Glomerular endothelial cell (primary cell): ENCODE measurements around the gene SERPINA5. TPM values are rescaled to one million over a fixed set of nuclear protein-coding genes. Genes with fewer than 3 reads are reported as not detected.
A peak's percentile ranks its signal among the peaks of the same experiment; 100 is the strongest.
"Not testable (repeated sequence)": the region's sequence is repeated elsewhere in the genome, so short reads cannot be mapped to it uniquely, and the experiment has no call there.

Experiments
- DNase-seq: peaks from one replicate; pipeline ENCODE4 v3.0.0-alpha.2; 2011; ENCODE audit warnings: low read depth, low spot score; ENCODE audit errors: extremely low read depth
- total RNA-seq: library from RNA; depleted of rRNA; stranded (reverse); fragments of >200 nt; gene quantifications from 2 replicates; pipeline ENCODE4 v1.2.3, GENCODE V29; 2015

Gene SERPINA5
- total RNA-seq, 1 donor from 2014 or later: 1.1 TPM

DNA sequence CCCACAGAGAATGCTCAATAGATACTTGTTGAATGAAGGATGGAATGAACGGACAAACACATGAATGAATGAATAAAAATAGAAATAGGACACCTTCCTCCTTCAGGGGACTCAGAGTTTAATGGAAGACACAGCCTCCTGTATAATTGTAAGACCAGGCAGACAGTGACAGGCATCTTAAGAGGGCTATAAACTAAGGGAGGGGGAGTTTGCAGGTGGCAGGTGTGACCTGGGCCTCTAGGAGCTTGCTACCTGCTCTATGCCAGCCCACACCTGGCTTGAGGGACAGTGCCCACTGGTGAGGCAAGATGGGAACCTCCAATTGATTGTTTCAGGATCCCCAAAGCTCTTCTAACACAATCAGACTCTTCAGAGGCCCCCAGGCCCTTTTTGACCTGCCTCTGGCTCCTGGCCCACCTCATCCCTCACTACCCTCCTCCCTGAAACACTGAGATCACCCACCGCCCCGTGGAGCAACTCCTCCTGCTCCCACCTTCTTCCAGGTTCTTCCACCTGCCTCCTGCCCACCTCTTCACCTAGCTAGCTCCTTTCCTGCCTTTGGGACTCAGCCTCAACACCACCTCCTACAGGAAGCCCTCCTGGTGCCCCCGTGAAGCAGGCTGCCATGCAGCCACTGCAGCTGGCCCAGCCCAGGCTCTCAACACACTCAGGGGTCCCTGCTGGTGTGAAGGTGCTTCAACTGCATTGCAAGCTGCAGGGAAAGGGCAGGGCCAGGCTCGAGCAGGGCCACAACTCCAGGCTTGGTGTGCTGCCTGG lies 40.3 kb downstream of the SERPINA5 start:
- DNase-seq: no peak

DNA sequence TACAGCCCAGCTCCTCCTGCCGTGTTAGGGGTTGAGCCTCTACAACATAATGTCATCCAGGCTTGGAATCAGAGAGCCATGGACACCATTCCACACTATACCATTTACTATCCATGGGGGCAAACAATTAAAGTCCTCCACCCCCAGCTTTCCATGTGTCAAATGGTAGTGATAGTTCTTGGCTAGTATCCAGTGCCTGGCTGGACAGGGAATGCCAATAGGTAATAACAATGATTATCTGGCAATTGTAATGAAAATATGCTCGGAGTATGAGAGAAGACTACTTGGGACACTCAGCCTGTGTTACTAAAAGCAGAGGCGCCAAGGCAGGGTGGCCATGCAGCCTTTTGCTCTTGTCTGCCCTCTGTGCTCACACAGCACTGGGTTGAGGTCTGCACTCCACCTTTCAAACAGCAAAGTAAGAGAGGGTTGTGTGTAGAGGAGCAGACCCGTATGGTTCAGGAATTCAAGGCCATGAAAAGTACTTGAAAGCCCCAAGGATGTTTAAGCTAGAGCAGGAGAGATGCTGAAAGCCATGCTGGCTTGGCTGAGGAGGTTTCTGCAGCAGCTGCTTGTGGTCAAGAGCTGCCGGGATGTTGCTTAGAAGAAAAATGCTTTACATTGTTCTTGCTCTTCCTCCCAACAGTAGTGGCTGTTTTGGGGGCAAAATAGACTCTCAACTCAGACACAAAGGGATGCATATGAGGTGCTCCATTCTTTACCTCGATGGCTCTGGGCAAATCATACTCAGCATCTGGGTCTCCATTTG lies 41.6 kb downstream of the SERPINA5 start:
- no peak for DNase-seq

DNA sequence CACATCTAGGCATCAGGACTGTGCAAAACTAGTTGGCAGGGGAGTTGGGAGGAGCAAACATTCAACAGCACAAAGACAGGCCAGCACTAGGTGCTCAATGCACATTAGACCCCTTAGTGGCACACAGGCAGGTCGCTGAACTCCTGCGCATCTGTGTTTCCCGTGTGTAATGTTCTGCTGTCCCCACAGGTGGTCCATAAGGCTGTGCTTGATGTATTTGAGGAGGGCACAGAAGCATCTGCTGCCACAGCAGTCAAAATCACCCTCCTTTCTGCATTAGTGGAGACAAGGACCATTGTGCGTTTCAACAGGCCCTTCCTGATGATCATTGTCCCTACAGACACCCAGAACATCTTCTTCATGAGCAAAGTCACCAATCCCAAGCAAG lies 42.2 kb downstream of the SERPINA5 start:
- DNase-seq: no peak

DNA sequence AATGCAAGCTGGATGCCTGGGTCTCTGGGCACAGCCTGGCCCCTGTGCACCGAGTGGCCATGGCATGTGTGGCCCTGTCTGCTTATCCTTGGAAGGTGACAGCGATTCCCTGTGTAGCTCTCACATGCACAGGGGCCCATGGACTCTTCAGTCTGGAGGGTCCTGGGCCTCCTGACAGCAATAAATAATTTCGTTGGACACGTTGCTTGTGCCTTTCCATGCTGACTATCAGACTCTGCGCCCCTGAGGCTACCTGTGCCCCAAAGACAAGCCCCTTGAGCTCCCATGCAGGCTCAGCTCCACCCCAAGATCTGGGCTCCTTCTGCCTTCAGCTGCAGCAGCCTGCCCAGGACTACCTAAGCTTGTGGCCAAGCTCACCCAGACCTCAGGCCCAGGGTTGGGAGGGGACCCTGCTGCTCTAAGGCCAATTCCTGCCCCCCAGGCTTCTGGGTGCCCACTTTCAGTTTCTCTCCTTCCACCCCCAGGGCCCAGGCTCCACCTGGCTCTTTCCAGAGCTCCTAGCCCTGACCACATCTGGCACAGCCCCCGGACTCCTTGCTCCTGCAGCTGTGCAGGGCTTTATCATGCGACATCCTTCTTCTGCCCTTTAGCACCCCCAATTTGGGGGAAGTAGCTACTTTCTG lies 42.8 kb downstream of the SERPINA5 start:
- no peak for DNase-seq

DNA sequence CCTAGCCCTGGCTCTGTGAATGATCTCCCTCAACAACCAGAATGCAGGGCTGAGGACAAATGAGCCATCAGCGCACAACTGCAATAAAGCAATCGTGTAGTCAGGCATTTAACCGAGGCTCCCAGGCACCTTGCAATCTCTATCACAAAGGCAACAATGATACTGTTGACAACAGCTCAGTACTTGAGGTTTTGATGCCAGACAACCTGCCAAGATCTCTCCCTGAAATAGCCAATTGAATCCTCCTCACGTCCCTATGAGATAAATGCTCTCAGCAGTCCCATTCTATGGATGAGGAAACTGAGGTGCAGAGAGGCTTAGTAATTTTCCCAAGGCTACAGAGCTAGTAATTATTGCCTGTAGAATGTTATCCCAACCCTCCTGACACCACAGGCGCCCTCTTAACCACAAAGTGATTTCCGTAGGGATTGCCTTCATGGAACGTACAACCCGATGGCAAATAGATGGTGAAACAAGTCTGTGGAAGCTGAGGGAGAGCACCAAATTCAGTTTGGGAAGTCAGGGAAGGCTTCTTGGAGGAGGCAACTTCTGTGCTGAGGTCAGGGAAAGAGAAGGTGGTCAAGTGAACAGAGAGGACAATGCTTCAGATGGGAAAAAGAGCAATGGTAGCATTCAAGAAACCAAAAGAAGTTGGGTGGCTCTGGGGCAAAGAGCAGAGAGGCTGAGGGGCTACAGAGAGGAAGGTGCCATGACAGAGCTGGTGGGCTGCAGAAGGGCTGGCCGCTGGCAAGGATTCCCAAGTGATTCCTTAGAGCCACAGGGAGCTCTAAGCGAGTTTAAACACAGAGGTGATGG lies 43.5 kb downstream of the SERPINA5 start:
- no peak for DNase-seq

DNA sequence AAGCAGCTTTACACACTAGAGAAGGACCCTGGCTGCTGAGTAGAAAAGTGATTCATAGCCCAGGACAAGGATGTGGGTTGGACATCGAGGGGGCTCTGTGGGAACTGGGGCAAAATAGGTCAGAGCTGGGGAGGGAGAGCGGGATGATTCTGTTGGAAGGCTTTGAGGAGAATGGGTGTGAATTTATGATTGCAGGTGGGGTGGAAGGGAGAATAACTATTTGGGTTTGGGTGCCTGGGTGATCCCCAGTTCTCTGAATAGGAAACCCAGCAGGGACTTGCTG lies 44.1 kb downstream of the SERPINA5 start:
- DNase-seq: no peak

DNA sequence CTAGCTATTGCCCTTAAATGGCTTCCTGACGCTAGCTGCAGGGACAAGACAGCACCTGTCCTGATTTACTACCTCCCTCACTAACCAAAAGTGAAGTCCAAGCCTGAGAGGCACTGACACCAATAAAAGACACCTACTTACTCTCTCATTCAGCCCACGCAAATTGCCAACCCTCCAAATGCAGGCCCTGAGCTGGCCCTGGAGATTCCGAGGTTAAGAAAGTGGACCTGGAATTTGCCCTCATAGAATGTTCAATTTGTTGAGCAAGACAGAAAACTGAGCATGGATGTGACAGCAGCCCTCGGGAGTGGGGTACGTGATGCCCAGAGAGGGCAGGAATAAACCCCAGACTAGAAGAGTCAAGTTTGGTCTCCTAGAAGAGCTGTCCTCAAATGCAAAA lies 47.4 kb downstream of the SERPINA5 start:
- no peak for DNase-seq

DNA sequence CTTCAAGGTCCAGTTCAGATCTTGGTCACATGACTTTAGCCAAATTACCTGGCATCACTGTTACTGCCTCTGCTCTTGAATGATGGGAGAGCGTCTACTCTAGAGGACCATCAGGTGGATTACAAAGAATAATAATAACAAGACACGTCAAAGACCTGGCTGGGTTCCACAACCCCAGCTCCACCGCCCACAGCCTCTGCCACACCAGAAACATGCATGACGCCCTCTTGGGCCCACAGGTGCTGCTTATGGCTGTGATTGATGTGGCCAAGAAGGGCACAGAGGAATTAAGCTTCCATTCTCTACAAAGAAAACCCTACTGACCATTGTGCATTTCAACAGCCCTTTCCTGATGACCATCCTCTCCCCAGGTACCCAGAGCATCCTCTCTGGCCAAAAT lies 49.2 kb downstream of the SERPINA5 start:
- no peak for DNase-seq

DNA sequence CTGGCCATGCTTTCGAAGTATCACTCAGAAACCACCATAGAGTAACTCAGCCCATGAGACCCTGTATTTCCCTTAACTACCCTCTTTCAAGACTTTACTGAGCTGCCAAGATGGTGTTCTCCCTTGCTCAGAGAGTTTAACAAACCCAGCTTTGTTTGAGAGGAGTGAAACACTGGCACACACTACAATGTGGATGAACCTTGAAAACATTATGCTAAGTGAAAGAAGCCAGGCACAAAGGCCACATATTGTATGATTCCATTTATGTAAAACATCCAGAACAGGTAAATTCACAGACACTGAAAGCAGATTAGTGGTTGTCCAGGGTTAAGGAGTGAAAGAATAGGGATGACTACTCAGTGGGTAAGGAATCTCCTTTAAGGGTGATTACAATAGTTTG lies 49.8 kb downstream of the SERPINA5 start:
- DNase-seq: no peak

DNA sequence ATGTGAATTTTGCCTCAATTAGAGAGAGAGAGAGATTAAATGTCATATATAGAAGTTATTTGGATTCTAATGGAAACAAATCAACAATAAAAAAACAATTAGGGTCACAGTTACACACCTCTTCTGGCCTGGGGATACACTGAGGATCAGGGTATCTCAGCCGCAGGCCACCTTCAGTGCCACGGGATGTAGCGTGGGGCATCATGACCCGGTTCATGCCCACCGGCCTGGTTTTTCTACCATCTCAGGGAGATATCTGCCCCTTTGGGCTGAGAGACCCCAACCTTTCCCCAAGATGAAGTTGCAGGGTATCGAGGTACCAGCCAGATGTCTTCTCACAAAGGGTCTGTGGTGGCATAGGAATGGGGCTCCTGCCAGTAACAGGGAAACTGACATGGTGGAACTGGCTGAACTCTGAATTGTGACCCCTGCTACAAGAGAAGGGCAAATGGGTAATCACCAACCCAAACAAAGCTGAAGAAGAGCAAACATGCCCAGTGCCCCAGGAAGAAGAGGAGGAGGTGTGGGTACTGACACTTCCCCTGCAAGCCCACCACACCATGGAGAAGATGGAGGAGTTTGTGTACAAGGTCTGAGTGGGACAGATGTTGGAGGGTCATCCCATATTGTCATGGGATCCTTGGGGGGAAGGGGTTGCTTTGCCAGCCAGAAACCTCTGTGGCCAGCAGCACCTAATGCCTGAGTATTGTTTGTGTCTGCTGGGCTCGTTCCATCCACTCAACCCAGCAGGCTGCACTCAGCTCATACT lies 50.5 kb downstream of the SERPINA5 start:
- no peak for DNase-seq

DNA sequence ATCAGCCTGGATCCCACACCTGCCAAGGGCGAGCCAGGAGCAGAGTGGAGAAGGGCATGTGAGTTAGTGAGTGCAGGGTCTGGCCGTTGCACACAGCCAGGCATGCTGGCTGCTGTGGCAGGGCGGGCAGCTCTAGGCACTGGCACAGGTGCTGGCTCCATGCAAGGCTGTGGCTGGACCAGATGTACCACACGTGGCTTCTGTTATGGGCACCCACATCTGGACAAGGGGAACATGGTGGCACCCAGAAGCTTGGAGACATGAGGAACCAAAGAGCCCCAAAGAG lies 51.0 kb downstream of the SERPINA5 start:
- DNase-seq: no peak

DNA sequence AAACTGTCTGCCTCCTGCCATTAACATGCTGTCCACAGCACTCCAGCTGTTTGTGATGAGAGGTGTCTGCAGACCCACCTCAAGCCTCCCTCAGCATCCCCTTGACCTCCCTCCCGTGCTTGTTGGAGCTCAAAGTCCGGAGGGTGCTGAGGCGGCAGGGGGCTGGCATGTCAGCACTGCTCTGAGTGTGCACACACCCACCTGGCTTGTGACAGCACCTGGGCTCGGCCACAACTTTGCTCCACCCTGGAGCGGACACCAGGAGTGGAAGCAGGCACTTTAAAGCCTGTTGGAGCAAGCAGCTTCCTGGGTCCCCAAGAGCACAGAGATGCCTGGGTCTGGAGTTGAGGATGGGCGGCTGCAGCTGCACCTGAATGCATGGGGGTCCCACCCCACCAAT lies 51.9 kb downstream of the SERPINA5 start:
- no peak for DNase-seq

DNA sequence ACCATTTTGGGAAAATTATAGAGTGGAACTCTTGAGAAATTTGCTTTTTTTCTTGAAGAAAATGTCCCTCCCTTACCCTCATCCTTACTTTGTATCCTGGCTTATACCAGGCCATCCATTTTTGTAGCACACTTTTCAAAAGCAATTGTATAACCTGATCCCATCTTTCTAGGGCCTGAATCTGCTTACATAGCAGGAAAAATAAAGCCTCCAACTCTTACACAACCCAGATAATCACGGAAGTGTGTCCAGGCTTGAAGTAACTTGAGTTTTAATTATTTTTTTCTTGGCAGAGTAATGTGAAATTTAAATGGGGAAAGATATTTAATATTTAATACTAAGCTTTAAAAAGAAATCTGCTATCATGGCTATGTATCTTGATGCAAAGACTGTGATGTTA lies 53.9 kb downstream of the SERPINA5 start:
- no peak for DNase-seq

DNA sequence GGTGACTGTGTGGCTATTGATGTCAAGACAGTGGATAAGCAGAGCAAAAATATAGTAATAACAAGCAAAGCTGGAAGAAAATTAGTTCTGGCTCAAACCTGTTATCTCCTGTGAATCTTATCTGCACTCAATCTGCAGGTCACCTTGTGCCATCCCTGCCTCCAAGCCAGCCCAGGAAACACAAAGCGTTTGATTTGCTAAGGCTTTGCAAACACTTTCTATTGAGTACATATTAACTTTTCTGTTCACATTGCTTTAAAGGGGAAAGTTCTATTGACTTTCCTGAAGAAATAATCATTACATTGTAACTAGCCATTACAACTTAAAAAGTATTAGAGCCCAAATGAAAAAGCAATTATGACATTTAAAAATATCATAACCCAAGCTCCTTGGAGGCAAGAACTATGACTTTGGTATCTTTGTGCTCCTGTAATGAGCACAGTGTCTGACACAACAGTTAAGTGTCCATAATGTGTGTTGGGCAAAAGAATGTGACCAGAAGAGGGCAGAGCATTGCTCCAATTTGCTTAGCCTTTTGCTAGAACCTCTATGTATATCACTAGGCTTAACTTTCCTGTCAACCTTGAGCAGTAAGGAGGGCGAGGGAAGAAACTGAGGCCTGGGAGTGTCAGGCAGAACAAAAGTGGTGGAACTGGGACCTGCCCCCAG lies 55.7 kb downstream of the SERPINA5 start:
- DNase-seq: peak; percentile 3

DNA sequence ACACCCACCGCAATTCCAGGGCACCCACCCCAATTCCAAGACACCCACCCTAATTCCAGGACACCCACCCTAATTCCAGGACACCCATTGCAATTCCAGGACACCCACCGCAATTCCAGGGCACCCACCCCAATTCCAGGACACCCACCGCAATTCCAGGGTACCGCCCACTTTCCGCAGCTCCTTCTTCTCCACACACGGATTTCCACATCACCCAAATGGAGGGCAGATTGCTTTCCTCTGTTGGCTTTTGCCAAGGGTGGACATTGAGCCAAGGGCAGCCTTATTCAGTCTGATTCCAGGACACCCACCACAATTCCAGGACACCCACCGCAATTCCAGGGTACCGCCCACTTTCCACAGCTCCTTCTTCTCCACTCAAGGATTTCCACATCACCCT lies 56.6 kb downstream of the SERPINA5 start:
- DNase-seq: not testable (repeated sequence)

DNA sequence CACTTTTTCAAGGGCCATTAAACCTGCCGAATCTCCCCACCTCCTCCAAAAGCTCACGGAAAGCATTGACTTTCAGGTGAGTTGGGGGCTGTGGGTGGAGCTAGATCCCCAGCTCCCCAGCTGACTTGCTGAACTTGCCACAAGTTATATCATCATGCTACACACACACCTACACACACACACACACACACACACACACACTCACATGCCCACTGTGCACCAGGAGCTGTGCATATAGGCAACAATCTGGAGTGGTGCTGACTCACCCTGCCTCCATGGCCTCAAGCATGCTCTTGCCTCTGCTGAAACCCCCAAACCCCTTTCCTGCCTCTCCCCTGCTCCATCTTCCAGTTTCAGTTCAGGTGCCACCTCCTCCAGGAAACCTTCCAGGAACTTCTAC lies 57.1 kb downstream of the SERPINA5 start:
- DNase-seq: no peak

DNA sequence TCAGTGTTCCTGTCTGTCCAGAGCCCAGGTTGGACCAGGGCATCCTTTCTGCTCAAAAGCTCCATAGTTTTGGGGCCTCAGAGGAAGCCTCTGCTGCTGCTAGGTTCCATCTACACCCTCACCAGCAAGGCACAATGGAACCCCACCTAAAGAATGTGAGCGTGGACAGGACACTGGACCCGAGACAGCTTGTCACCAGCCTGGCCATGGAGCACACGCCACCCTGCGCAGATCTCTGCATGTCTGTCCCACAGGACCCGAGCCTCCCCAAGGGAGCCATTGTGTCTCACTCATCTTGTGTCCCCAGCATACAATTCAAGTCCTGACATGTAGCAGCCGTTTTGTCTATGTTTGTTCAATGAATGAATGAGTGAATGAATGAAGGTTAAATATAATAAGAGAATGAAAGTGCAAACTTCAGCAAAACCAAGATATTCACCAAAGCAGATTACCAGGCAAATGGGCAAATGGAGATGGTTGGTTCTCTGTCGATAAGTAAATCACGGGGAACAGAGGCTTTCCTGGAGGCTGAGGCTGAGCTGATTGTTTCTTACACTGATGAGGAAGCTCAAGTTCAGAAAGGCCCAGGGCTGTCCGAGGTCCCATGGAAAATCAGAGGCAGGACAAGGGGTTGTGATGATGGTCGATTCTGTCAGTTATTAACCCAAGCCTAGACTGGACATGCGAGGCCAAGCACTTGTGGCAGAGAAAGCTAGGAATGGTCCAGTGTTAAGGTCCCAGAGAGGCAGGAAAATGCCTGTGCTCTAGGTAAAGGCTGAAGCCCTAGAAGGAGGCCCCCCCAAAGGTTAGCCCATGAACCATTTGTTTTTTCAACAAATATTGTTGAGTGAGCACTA lies 58.0 kb downstream of the SERPINA5 start:
- no peak for DNase-seq

DNA sequence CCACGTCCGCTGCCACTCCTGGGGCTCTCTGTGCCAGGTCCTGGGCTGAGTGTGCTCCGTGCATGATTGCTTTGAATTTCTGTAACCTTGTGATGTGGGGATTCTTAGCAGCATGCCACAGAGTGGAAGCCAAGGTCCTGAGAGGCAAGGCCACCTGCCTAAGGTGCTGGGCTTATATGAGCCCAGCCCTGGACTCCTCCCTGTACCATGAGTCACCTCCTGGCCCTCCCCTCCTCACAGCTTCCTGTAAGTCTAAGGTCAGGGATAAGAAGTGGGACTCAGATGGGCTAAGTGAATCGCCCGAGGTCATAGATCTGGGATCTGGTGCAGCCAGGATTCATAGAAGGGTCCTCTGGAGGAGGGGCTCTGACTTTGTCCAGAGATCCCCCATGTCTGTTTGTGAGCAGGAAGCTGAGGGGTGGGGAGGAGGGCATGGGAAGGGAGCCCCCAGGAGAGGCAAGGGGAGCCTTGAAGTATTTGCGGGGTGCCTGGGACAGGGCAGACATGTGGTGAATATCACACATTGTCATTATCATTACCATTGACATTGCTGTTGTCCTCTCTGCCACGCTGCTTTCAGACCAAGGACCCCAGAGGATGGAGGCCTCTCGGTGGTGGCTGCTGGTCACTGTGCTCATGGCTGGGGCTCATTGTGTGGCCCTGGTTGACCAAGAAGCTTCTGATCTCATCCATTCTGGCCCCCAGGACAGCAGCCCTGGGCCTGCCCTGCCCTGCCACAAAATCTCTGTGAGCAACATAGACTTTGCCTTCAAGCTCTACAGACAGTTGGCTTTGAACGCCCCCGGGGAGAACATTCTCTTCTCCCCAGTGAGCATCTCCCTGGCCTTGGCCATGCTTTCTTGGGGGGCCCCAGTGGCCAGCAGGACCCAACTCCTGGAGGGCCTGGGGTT lies 59.8 kb downstream of the SERPINA5 start:
- DNase-seq: no peak
